Kidney (tissue), 14 donors: ENCODE measurements around the gene ADCYAP1R1. TPM values are rescaled to one million over a fixed set of nuclear protein-coding genes. Genes with fewer than 3 reads are reported as not detected.

Source experiments
- DNase-seq, 5 donors: peaks; one replicate each; pipeline ENCODE4 v3.0.0-alpha.2; 2013 to 2020
- FAIRE-seq: peaks from 2 replicates; lab custom pipeline; 2012; peaks lifted over from hg19 to GRCh38; lab: Jason Lieb, UNC
- H3K27ac ChIP-seq, 2 donors: one replicate each; pipeline ENCODE4 v1.7.0; 2013; ENCODE audit warnings: low read depth in 2 of 2, low read length in 2 of 2, inconsistent platforms in 1 of 2
- H3K27me3 ChIP-seq: one replicate; pipeline ENCODE4 v1.7.1; 2013; ENCODE audit warnings: low read length, inconsistent platforms; ENCODE audit not compliant: control insufficient read depth, insufficient read depth
- H3K36me3 ChIP-seq, 3 donors: one replicate each; pipeline versions ENCODE4 v1.7.0 to v1.7.1; 2013; ENCODE audit warnings: low read length in 3 of 3, control low read depth in 1 of 3, inconsistent platforms in 1 of 3; ENCODE audit not compliant: insufficient read depth in 3 of 3, control insufficient read depth in 2 of 3
- H3K4me1 ChIP-seq, 3 donors: one replicate each; pipeline versions ENCODE4 v1.7.0 to v1.7.1; 2013; ENCODE audit warnings: low read length in 3 of 3, inconsistent platforms in 1 of 3, low read depth in 1 of 3; ENCODE audit not compliant: control insufficient read depth in 2 of 3, insufficient read depth in 2 of 3
- H3K4me3 ChIP-seq, 3 donors: one replicate each; pipeline versions ENCODE4 v1.7.0 to v1.8.1; 2013; ENCODE audit warnings: low read length in 3 of 3, control low read depth in 1 of 3, inconsistent platforms in 1 of 3
- H3K9ac ChIP-seq, 3 donors: one replicate each; pipeline versions ENCODE4 v1.7.0 to v1.7.1; 2013; ENCODE audit warnings: low read length in 3 of 3, control low read depth in 1 of 3, inconsistent platforms in 1 of 3
- H3K9me3 ChIP-seq, 3 donors: one replicate each; pipeline versions ENCODE4 v1.7.0 to v1.7.1; 2013; ENCODE audit warnings: low read length in 3 of 3, control low read depth in 1 of 3, inconsistent platforms in 1 of 3; ENCODE audit not compliant: control insufficient read depth in 2 of 3, insufficient read depth in 1 of 3
- CTCF ChIP-seq: IDR thresholded peaks from 3 replicates; pipeline ENCODE4 v1.5.1; 2012; ENCODE audit warnings: mild to moderate bottlenecking, moderate library complexity, borderline replicate concordance; ENCODE audit not compliant: insufficient read depth; ENCODE audit errors: extremely low read depth
- intact Hi-C: fragments of 100-400 bp; cut with DNase I; formaldehyde crosslinking; loops from one replicate; pipeline ENCODE4 v1.11.1; 2022
- polyA plus RNA-seq: library from polyadenylated mRNA; stranded (reverse); fragments of 350-450 nt; fragmentation: Illumina TruSeq; extraction: RNeasy Lipid Tissue Mini Kit (QIAGEN cat#74804); gene quantifications from one replicate; pipeline ENCODE4 v1.2.3, GENCODE V29; 2014; ENCODE audit warnings: low read depth, low replicate concordance; ENCODE audit not compliant: insufficient read depth
- total RNA-seq: library from RNA; stranded (reverse); fragmentation: NEBNext Ultra II Directional; extraction: Animal tissue kit (Norgen Biotek cat#: 25700); gene quantifications from one replicate; pipeline ENCODE4 v1.2.1, GENCODE V29; 2021
- donor health status: control.
- donor health status: control.
- donor health status: control.
- donor health status: control.
- donor health status: control.
- donor health status: DM: yes; HTN: yes; CAD: no.
- donor health status: Normal renal cell carcinoma (clear cell type).

ADCYAP1R1 gene
- total and polyA plus RNA-seq, 2 donors from 2014 or later, result not detected

- FAIRE-seq, result no peak
- no peaks in the 10 kb centered on the region for H3K36me3 ChIP-seq
- H3K27ac ChIP-seq, result no peak overlapping the region
- H3K9ac ChIP-seq, result no peak overlapping the region
- intact Hi-C loops, result no loop called here
- H3K27me3 ChIP-seq, result no peaks in the 10 kb centered on the region
- H3K4me1 ChIP-seq, result no peaks in the 10 kb centered on the region
- TF ChIP-seq CTCF, result no peak
- DNase-seq, result peak in 1 of 5 donors; percentile 29
- no peaks in the 10 kb centered on the region for H3K9me3 ChIP-seq
- no peak overlapping the region for H3K4me3 ChIP-seq
These were observed 19.0 kb downstream of the ADCYAP1R1 start for GRCh38 chr7:31070991-31071644.

- Histone ChIP-seq H3K9me3 (no peaks in the 10 kb centered on the region), H3K36me3 (no peaks in the 10 kb centered on the region), H3K4me1 (no peaks in the 10 kb centered on the region), H3K27ac (no peak overlapping the region), H3K4me3 (no peak overlapping the region), H3K9ac (no peak overlapping the region), H3K27me3 (no peaks in the 10 kb centered on the region)
- TF ChIP-seq CTCF, result no peak
- intact Hi-C loops, result no loop called here
- FAIRE-seq (no peak), DNase-seq (no peak)
These were observed 19.5 kb downstream of the ADCYAP1R1 start for GRCh38 chr7:31071645-31072029.

GRCh38 chr7:31073326-31074119 lies 21.4 kb downstream of the ADCYAP1R1 start:
- Histone ChIP-seq H3K27ac (no peak overlapping the region), H3K4me1 (no peaks in the 10 kb centered on the region), H3K9ac (no peak overlapping the region), H3K9me3 (peaks cover 0 to 2% (median 0%) of the 10 kb centered on the region in 3 donors), H3K36me3 (peaks cover 0 to 4% (median 0%) of the 10 kb centered on the region in 3 donors), H3K27me3 (no peaks in the 10 kb centered on the region), H3K4me3 (no peak overlapping the region)
- no peak for TF ChIP-seq CTCF
- no peak for FAIRE-seq
- DNase-seq, result peak in 1 of 5 donors; percentile 23
- intact Hi-C loops, result no loop called here
